ENCODE measurements around the gene GNPTAB.
"Not testable (repeated sequence)": the region's sequence is repeated elsewhere in the genome, so short reads cannot be mapped to it uniquely, and the experiment has no call there.

GNPTAB gene

DNA sequence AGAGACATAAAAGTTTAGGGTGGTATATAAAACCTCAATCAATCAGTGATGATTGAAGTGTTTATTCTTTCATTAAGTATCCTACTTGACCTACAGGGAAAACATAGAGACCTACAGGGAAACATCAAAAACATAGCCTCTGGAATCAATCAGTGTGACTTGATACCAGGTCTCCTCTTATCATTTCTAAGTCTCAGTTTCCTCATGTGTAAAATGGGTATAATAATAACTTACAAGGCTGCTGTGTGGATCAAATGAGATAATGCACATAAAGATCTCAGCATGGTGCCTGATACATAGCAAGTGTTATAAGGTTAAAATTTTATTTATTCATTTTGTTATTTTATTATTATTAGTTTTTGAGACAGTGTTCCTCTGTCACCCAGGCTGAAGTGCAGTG, 22.2 kb upstream of the GNPTAB start:
- no peak for DNase-seq (ENCODE audit: low spot score)

- DNase-seq (ENCODE audit: low spot score): no peak
These were observed 19.4 kb upstream of the GNPTAB start for GRCh38 chr12:101850199-101850598.

GRCh38 chr12:101847325-101847724, 16.6 kb upstream of the GNPTAB start:
- DNase-seq (ENCODE audit: low spot score): no peak

DNA sequence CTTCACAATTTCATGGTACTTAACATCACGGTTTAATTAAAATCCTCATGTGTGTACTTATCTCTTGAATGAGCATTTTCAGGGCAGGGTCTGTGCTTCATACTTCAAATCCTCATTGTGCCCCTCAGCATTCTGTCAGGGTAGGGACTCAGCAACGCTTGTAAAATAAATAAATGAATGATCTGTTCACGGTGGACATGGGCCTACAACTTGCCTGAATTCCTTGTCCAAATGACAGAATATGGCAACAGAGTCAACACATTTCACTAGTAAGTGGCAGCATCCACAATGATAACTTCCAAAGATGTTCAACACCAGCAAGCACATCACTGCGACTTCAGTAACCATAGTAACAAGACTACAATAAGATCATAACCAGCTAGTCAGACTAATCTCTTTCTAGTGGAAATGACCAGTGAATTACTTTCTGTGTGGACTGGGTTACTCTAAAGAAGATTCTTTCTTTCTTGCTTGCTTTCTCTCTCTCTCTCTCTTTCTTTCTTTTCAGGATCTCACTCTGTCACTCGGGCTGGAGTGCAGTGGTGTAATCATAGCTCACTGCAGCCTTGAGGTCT, 14.5 kb upstream of the GNPTAB start:
- no peak for DNase-seq (ENCODE audit: low spot score)

DNA sequence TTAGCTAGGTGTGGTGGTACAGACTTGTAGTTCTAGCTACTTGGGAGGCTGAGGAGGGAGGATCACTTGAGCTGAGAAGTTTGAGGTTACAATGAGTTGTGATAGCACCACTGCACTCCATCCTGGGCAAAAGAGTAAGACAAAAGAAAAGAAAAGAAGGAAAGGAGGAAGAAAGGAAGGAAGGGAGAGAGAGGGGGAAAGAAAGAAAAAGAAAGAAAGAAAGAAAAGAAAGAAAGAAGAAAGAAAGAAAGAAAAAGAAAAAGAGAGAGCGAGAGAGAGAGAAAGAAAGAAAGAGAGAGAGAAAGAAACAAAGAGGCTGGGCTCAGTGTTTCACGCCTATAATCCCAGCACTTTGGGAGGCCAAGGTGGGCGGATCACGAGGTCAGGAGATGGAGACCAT, 10.3 kb upstream of the GNPTAB start:
- DNase-seq (ENCODE audit: low spot score): no peak

- peak; percentile 87 for DNase-seq (ENCODE audit: low spot score)
These were observed 8.8 kb upstream of the GNPTAB start for GRCh38 chr12:101839324-101840283.

GRCh38 chr12:101838628-101839323, 8.0 kb upstream of the GNPTAB start:
- DNase-seq (ENCODE audit: low spot score): no peak

- no peak for DNase-seq (ENCODE audit: low spot score)
These were observed 1.3 kb upstream of the GNPTAB start for GRCh38 chr12:101832030-101832429.

DNA sequence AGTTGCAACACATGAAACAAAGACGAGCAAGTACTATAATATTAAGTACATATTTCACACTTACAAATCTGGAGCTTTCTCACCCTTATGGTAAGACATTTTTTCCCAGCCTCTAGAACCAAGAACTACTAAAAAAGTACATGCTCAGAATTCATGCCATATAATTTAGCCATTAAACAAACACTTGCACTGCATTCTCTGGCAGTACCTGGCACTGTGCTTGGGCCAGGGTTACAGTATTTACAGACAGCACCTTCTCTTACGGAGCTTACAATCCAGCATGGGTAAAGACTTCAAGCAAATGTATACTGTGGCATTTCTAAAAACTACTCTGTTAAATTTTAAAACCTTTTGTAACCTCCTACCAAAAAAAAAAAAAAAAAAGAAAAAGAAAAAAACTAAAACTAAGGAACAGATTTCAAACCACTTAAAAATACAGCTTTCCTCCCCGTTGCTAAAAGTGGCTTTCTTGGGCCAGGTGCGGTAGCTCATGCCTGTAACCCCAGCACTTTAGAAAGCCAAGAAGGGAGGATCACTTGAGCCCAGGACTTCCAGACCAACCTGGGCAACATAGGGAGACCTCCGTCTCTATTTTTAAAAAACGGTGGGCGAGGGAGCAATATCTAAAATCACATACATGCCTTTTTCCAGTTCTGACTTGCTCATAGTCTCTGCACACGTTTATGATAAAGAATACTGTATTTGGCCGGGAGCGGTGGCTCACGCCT, 956 bp downstream of the GNPTAB start:
- DNase-seq (ENCODE audit: low spot score): no peak

DNA sequence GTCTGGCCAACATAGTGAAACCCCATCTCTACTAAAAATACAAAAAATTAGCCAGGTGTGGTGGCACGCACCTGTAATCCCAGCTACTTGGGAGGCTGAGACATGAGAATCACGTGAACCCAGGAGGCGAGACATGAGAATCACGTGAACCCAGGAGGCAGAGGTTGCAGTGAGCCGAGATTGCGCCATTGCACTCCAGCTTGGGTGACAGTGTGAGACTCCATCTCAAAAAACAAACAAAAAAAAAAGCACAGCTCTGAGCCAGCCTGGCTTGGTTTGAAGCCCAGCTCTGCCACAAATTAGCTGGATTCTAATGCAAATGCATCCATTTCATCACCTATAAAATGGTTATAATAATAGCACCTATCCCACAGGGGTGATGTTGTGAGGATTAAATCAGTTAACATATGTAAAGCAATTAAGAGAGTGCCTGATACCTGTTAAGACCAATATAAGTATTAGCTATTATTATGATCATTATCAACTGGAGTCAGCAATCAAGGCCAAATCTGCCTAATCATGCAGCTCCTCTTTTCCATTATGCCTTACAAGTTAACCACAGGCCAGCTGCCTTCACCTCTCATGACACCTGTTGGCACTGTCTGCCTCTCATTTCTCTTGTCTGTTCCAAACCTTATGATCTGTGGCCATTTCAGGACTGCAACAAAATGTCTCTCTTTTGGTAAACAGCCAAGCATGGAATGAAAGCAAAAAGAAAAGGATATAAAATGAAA, 2.1 kb downstream of the GNPTAB start:
- no peak for DNase-seq (ENCODE audit: low spot score)

- DNase-seq (ENCODE audit: low spot score): no peak
These were observed 3.9 kb downstream of the GNPTAB start for GRCh38 chr12:101826766-101827368.

DNA sequence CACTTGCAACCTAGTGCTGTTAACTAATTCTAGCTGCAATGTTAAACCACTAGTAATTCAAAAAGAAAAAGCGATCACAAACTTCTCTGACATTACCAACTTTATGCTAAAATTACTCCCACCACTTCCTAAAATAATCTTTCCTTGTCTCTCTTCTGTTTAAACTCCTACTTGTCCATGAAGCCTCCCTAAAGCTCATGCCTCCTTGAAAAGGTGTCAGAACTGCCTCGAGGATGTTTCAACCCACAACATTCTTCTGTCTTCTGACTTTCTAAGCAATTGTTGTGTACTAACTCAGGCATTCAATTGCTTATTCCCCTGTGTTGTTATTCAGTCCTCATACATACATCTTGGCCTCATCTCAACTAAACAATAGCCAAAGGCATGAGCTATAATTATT, 5.9 kb downstream of the GNPTAB start:
- no peak for DNase-seq (ENCODE audit: low spot score)

DNA sequence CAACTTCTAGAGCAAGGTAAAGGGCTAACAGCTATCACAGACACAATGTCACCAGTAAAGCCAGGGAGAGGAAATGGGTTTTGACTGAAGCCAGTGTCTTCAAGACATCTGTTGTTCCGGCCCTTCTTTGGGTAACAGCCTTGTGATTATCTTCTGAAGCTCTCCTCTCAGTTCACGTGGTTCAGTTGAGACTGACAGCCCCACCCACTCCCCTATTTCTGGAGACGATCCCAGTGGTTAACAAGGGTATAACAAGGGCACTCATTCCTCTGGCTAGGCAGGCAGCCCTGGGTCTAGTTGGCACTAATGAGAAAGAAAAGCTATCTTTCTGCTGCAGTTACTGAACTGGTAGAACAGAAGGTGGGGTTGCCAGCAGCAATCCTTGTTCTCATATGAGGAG, 6.9 kb downstream of the GNPTAB start:
- peak; percentile 79 for DNase-seq (ENCODE audit: low spot score)

DNA sequence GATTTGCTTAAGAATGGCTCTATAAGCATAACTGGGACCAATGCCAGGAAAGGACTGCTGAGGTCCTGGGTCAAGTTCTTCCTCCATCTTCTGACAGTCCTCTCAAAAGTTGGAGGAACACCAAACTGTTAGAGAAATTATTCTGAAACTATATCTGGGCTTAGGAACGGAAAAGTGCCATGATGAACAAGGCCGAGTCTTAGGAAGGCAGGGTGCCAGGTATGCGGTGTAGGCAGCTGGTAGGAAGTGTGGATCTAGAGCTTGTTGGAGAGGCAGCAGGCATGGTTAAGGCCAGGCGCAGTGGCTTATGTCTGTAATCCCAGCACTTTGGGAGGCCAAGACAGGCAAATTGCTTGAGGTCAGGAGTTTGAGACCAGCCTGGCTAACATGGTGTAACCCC, 7.7 kb downstream of the GNPTAB start:
- DNase-seq (ENCODE audit: low spot score): peak; percentile 28

DNA sequence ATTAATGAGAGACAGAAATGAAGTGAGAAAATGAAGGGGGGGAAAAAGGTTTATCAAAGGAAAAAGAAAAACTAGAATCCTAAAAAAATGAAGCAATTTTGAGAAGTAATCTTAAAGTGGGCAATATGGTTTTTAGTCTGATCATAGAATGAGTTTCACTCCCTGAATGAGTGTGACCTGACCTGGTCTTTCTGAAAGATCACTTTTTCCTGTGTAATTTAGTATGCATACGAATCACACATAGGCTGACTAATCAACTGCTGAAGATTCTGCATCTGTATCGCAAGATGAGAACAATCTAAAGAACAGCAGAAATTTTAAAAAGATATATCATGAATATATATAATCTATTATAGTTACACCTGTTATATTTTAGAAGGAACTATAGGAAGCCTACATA, 11.3 kb downstream of the GNPTAB start:
- no peak for DNase-seq (ENCODE audit: low spot score)

- DNase-seq (ENCODE audit: low spot score): not testable (repeated sequence)
These were observed 12.1 kb downstream of the GNPTAB start for GRCh38 chr12:101818689-101819088.

DNA sequence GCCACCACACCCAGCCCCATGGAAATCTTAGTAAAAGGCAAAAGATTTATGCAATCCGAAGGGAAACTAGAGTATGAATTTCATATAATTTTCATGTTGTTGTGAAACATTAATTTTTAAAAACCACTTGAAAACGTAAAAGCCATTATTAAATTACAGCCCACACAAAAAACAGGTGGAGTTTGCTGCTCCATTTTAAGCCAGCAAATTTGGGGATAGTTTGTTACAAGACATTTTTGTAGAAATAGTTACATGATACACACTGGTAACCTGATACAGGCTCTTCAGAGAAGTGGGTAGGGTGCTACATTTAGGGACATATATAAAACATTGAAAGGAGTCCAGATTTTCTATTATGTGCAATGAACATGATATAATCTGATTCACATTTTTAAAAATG, 17.6 kb downstream of the GNPTAB start:
- no peak for DNase-seq (ENCODE audit: low spot score)

GRCh38 chr12:101812716-101813115, 18.0 kb downstream of the GNPTAB start:
- DNase-seq (ENCODE audit: low spot score): not testable (repeated sequence)

DNA sequence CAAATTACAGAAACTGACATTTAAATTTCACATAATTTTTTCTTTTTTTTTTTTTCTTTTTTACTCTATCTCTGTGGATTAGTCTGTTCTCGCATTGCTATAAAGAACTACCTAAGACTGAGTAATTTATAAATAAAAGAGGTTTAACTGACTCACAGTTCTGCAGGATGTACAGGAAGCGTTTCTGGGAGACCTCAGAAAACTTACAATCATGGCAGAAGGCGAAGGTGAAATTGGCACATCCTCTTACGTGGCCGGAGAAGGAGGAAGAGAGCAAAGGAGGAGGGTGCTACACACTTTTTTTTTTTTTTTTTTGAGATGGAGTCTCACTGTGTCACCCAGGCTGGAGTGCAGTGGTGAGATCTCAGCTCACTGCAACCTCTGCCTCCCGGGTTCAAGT, 19.4 kb downstream of the GNPTAB start:
- not testable (repeated sequence) for DNase-seq (ENCODE audit: low spot score)

DNA sequence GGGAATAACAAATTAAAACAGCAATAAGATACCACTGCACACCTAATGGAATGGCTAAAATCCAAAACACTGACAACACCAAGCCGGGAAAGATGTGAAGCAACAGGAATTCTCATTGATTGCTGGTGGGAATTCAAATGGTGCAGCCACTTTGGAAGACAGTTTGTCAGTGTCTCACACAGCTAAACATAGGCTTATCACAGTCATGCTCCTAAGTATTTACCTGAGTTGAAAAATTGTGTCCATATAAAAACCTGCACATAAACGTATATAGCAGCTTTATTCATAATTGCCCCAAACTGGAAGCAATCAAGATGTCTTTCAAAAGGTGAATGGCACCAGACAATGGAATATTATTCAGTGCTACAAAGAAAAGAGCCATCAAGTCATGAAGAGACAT, 21.6 kb downstream of the GNPTAB start:
- DNase-seq (ENCODE audit: low spot score): no peak

DNA sequence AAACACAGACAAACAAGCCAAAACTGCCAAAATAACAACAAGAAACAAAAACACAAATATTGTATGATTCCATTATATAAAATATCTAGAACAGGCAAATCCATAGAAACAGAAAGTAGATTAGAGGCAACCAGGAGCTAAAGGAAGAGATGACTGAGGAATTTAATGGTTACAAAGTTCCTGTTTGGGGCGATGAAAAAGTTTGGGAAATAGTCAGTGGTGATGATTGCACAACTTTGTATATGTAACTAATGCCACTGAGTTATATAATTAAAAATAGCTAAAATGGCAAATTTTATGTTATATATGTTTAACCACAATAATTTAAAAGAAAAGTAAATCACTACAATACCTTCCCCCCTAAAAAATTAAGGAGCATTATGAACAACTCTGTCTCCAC, 24.5 kb downstream of the GNPTAB start:
- no peak for DNase-seq (ENCODE audit: low spot score)
